Hepatocyte (in vitro differentiated cells): ENCODE measurements around the gene RAVER1. TPM values are rescaled to one million over a fixed set of nuclear protein-coding genes. Genes with fewer than 3 reads are reported as not detected.

ENCODE experiments used
- DNase-seq: peaks from one replicate; pipeline ENCODE4 v3.0.0-alpha.2; 2016; ENCODE audit warnings: low spot score
- H2AFZ ChIP-seq: fragments of 200-600 bp; sonication (generic); 2 replicates; pipeline ENCODE4 v1.6.0; 2016; ENCODE audit warnings: antibody characterized with exemption, mild to moderate bottlenecking
- H3K27ac ChIP-seq: fragments of 200-600 bp; sonication (generic); 2 replicates; pipeline ENCODE4 v1.5.1; 2016; ENCODE audit warnings: mild to moderate bottlenecking
- H3K27me3 ChIP-seq: fragments of 200-600 bp; sonication (generic); 2 replicates; pipeline ENCODE4 v1.6.1; 2016
- H3K36me3 ChIP-seq: fragments of 200-600 bp; sonication (generic); replicated peaks from 2 replicates; pipeline ENCODE4 v1.5.1; 2016; ENCODE audit warnings: low read depth; ENCODE audit not compliant: insufficient read depth
- H3K4me1 ChIP-seq: fragments of 200-600 bp; sonication (generic); 2 replicates; pipeline ENCODE4 v1.5.1; 2016; ENCODE audit warnings: mild to moderate bottlenecking, moderate library complexity; ENCODE audit not compliant: insufficient read depth
- H3K4me2 ChIP-seq: fragments of 200-600 bp; sonication (generic); 2 replicates; pipeline ENCODE4 v1.6.0; 2016
- H3K4me3 ChIP-seq: fragments of 200-600 bp; sonication (generic); 2 replicates; pipeline ENCODE4 v1.5.1; 2016; ENCODE audit warnings: mild to moderate bottlenecking
- H3K79me2 ChIP-seq: fragments of 200-600 bp; sonication (generic); 2 replicates; pipeline ENCODE4 v1.6.0; 2017; ENCODE audit warnings: mild to moderate bottlenecking
- H3K9me2 ChIP-seq: fragments of 200-600 bp; sonication (generic); replicated peaks from 2 replicates; pipeline ENCODE4 v1.6.0; 2017; ENCODE audit warnings: mild to moderate bottlenecking; ENCODE audit not compliant: insufficient read depth
- H3K9me3 ChIP-seq: fragments of 200-600 bp; sonication (generic); 2 replicates; pipeline ENCODE4 v1.5.1; 2016; ENCODE audit warnings: low read depth, mild to moderate bottlenecking
- H4K20me1 ChIP-seq: fragments of 200-600 bp; sonication (generic); 2 replicates; pipeline ENCODE4 v1.6.0; 2016; ENCODE audit warnings: mild to moderate bottlenecking; ENCODE audit not compliant: insufficient read depth, poor library complexity, severe bottlenecking
- EZH2 ChIP-seq: fragments of 200-600 bp; sonication (generic); IDR thresholded peaks from 2 replicates; pipeline ENCODE4 v1.6.1; 2016; ENCODE audit warnings: antibody characterized with exemption, mild to moderate bottlenecking, borderline replicate concordance
- EZH2phosphoT487 ChIP-seq: fragments of 200-600 bp; sonication (generic); IDR thresholded peaks from one replicate; pipeline ENCODE4 v1.6.1; 2018; ENCODE audit warnings: antibody characterized with exemption, mild to moderate bottlenecking, low read depth, moderate library complexity; ENCODE audit not compliant: unreplicated experiment, severe bottlenecking
- WGBS: methylation state at CpG from one replicate; pipeline ENCODE4 v1.1.6; 2016; ENCODE audit warnings: low lambda C conversion rate; ENCODE audit errors: missing lambda C conversion rate; 5-methylcytosine and 5-hydroxymethylcytosine counted together
- polyA plus RNA-seq: library from polyadenylated mRNA; unstranded; fragments of >200 nt; fragmentation: Nextera tagmentation; extraction: Ambion mirVana; gene quantifications from 2 replicates; pipeline ENCODE4 v1.2.1, GENCODE V29; 2016
- total RNA-seq: library from RNA; depleted of rRNA; stranded (reverse); fragments of >200 nt; gene quantifications from 2 replicates; pipeline ENCODE4 v1.2.3, GENCODE V29; 2014
- TF ChIP-seq, protein P1 (sequence below): fragments of 200-600 bp; sonication (generic); IDR thresholded peaks from 2 replicates; pipeline ENCODE4 v1.5.1; 2016; ENCODE audit warnings: antibody characterized with exemption, mild to moderate bottlenecking; ENCODE audit not compliant: poor library complexity

The RAVER1 gene
- total and polyA plus RNA-seq, 2 experiments from 2014 or later: 16.4 to 42.0 TPM

DNA sequence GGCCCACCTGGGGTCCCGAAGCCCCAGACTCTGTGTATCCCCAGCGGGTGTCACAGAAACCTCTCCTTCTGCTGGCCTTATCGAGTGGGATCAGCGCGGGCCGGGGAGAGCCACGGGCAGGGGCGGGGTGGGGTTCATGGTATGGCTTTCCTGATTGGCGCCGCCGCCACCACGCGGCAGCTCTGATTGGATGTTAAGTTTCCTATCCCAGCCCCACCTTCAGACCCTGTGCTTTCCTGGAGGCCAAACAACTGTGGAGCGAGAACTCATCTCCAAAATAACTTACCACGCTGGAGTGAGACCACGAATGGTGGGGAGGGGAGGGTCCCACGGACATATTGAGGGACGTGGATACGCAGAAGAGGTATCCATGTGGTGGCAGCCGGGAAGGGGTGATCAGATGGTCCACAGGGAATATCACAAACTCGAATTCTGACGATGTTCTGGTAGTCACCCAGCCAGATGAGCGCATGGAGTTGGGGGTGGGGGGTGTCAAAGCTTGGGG, 44.6 kb downstream of the RAVER1 start:
- Histone ChIP-seq H4K20me1 (no peaks in the 10 kb centered on the region), H3K9me3 (no peaks in the 10 kb centered on the region), H3K36me3 (no peaks in the 10 kb centered on the region), H3K27me3 (peaks cover 70% of the 10 kb centered on the region), H3K4me2 (peak overlapping the region; percentile 80), H3K79me2 (no peaks in the 10 kb centered on the region), H3K9me2 (no peaks in the 10 kb centered on the region), H3K27ac (no peak overlapping the region), H3K4me3 (no peak overlapping the region), H2AFZ (peak overlapping the region; percentile 83), H3K4me1 (peaks cover 39% of the 10 kb centered on the region)
- WGBS: 8% methylated on average over 20 of the region's 23 CpGs
- no peak for DNase-seq
- TF ChIP-seq EZH2: no peak
- TF ChIP-seq, protein P1, sequence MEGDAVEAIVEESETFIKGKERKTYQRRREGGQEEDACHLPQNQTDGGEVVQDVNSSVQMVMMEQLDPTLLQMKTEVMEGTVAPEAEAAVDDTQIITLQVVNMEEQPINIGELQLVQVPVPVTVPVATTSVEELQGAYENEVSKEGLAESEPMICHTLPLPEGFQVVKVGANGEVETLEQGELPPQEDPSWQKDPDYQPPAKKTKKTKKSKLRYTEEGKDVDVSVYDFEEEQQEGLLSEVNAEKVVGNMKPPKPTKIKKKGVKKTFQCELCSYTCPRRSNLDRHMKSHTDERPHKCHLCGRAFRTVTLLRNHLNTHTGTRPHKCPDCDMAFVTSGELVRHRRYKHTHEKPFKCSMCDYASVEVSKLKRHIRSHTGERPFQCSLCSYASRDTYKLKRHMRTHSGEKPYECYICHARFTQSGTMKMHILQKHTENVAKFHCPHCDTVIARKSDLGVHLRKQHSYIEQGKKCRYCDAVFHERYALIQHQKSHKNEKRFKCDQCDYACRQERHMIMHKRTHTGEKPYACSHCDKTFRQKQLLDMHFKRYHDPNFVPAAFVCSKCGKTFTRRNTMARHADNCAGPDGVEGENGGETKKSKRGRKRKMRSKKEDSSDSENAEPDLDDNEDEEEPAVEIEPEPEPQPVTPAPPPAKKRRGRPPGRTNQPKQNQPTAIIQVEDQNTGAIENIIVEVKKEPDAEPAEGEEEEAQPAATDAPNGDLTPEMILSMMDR: no peak
- no peak for TF ChIP-seq EZH2phosphoT487

DNA sequence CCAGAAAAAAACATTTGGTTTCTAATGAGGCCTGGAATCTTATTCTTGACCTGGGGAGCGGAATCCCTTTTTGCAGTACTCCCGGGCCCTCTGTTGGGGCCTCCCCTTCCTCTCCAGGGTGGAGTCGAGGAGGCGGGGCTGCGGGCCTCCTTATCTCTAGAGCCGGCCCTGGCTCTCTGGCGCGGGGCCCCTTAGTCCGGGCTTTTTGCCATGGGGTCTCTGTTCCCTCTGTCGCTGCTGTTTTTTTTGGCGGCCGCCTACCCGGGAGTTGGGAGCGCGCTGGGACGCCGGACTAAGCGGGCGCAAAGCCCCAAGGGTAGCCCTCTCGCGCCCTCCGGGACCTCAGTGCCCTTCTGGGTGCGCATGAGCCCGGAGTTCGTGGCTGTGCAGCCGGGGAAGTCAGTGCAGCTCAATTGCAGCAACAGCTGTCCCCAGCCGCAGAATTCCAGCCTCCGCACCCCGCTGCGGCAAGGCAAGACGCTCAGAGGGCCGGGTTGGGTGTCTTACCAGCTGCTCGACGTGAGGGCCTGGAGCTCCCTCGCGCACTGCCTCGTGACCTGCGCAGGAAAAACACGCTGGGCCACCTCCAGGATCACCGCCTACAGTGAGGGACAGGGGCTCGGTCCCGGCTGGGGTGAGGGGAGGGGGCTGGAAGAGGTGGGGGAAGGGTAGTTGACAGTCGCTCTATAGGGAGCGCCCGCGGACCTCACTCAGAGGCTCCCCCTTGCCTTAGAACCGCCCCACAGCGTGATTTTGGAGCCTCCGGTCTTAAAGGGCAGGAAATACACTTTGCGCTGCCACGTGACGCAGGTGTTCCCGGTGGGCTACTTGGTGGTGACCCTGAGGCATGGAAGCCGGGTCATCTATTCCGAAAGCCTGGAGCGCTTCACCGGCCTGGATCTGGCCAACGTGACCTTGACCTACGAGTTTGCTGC, 46.3 kb downstream of the RAVER1 start, which contains the start of gene ICAM4:
Gene ICAM4, plus strand, starts transcription at position 153 of the 935 bp plus-strand sequence. Its CDS starts 58 bp downstream, at position 211.
- peaks cover 38% of the 10 kb centered on the region for H3K4me1 ChIP-seq
- 8% methylated on average over 49 of the region's 59 CpGs for WGBS
- H4K20me1 ChIP-seq: no peaks in the 10 kb centered on the region
- H3K9me3 ChIP-seq: no peaks in the 10 kb centered on the region
- peak; percentile 67 for DNase-seq
- no peaks in the 10 kb centered on the region for H3K36me3 ChIP-seq
- peak within 1 kb of the TSS; percentile 49 for H2AFZ ChIP-seq
- H3K27ac ChIP-seq: peak within 1 kb of the TSS; percentile 68
- TF ChIP-seq EZH2 (peak; percentile 56), EZH2phosphoT487 (no peak)
- TF ChIP-seq, protein P1: no peak
- H3K4me2 ChIP-seq: peak within 1 kb of the TSS; percentile 79
- H3K9me2 ChIP-seq: no peaks in the 10 kb centered on the region
- H3K27me3 ChIP-seq: peaks cover 53% of the 10 kb centered on the region
- H3K4me3 ChIP-seq: no peak within 1 kb of the TSS
- no peaks in the 10 kb centered on the region for H3K79me2 ChIP-seq

DNA sequence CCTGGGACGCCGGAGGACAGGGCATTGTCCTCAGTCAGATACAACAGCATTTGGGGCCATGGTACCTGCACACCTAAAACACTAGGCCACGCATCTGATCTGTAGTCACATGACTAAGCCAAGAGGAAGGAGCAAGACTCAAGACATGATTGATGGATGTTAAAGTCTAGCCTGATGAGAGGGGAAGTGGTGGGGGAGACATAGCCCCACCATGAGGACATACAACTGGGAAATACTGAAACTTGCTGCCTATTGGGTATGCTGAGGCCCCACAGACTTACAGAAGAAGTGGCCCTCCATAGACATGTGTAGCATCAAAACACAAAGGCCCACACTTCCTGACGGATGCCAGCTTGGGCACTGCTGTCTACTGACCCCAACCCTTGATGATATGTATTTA, 47.9 kb downstream of the RAVER1 start:
- Histone ChIP-seq H3K36me3 (no peaks in the 10 kb centered on the region), H3K9me3 (no peaks in the 10 kb centered on the region), H3K27me3 (peaks cover 36% of the 10 kb centered on the region), H3K4me1 (peaks cover 25% of the 10 kb centered on the region), H3K27ac (no peak overlapping the region), H2AFZ (no peak overlapping the region), H4K20me1 (no peaks in the 10 kb centered on the region), H3K4me3 (no peak overlapping the region), H3K79me2 (no peaks in the 10 kb centered on the region), H3K9me2 (no peaks in the 10 kb centered on the region), H3K4me2 (no peak overlapping the region)
- DNase-seq: no peak
- TF ChIP-seq EZH2phosphoT487 (no peak), EZH2 (no peak)
- TF ChIP-seq, protein P1: no peak
- WGBS: 93% methylated on average over 4 of the region's 4 CpGs
